Measurements from ENCODE around the gene SAMD4A. TPM values are rescaled to one million over a fixed set of nuclear protein-coding genes. Genes with fewer than 3 reads are reported as not detected.
A peak's percentile ranks its signal among the peaks of the same experiment; 100 is the strongest.

Gene SAMD4A
- total RNA-seq, 2 experiments from 2014 or later = 0.06 to 1.0 TPM

DNA sequence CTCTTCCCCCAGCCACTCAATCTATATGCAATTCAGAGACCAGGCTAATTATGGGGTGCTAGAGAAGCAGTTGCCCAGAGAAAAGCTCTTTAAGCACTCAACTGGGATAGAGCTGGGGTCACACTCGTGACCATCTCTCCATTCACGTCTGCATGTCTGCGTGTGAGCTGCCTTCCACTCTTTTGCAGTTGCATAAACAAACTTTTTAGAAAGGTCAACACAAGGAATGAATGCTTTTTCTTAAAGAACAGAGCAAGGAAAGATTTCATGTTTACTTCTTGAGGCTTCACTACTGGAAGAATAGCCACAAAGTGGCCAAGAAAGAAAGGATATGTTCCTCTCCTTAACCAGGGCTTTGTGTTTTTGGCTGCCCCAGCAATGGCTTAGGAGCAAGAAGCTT, 151.1 kb downstream of the SAMD4A start:
- no peaks in the 10 kb centered on the region for H3K36me3 ChIP-seq (ENCODE audit: insufficient read depth, low read length)
- no peak for DNase-seq (ENCODE audit: low spot score)
- H4K20me1 ChIP-seq (ENCODE audit: insufficient read depth, low read length) = no peaks in the 10 kb centered on the region
- H2AFZ ChIP-seq (ENCODE audit: low read length) = no peak overlapping the region
- TF ChIP-seq CTCF (conservative IDR thresholded peaks at IDR 0.05; ENCODE audit: low read length) (no peak), EZH2phosphoT487 (IDR thresholded peaks at IDR 0.05; ENCODE audit: borderline replicate concordance, low read depth, low read length) (no peak)
- ChIA-PET CTCF (ENCODE audit: unreplicated experiment) (no interaction called here), POLR2A (interaction anchor here (0.6 kb wide), 3 partner anchors 18 to 326 kb away, joined by 3 to 4 read pairs (median 3); no protein-coding TSS in a partner anchor)
- no peak overlapping the region for H3K27ac ChIP-seq (ENCODE audit: low read depth, low read length, poor library complexity, severe bottlenecking)
- H3K9me3 ChIP-seq (ENCODE audit: low read length) = no peaks in the 10 kb centered on the region
- H3K4me3 ChIP-seq (ENCODE audit: low read depth, low read length, poor library complexity, severe bottlenecking) = no peak overlapping the region
- intact Hi-C loops (cut with micrococcal nuclease; ENCODE audit: unreplicated experiment) = no loop called here
- H3K4me1 ChIP-seq (ENCODE audit: insufficient read depth, low read length, poor library complexity, severe bottlenecking) = no peaks in the 10 kb centered on the region
- BruUV-seq (replicated peaks) = no TSS peak
- H3K4me2 ChIP-seq (ENCODE audit: low read length) = no peak overlapping the region
- H3K9me2 ChIP-seq (ENCODE audit: insufficient read depth, low read length) = no peaks in the 10 kb centered on the region
- no peaks in the 10 kb centered on the region for H3K79me2 ChIP-seq (ENCODE audit: insufficient read depth, low read depth, low read length)

GRCh38 chr14:54719406-54719805, 152.5 kb downstream of the SAMD4A start:
- BruUV-seq (replicated peaks) = no TSS peak
- Histone ChIP-seq H3K36me3 (ENCODE audit: insufficient read depth, low read length) (no peaks in the 10 kb centered on the region), H3K9me3 (ENCODE audit: low read length) (no peaks in the 10 kb centered on the region), H3K4me1 (ENCODE audit: insufficient read depth, low read length, poor library complexity, severe bottlenecking) (no peaks in the 10 kb centered on the region), H3K27ac (ENCODE audit: low read depth, low read length, poor library complexity, severe bottlenecking) (no peak overlapping the region), H4K20me1 (ENCODE audit: insufficient read depth, low read length) (no peaks in the 10 kb centered on the region), H2AFZ (ENCODE audit: low read length) (no peak overlapping the region), H3K4me2 (ENCODE audit: low read length) (no peak overlapping the region), H3K79me2 (ENCODE audit: insufficient read depth, low read depth, low read length) (no peaks in the 10 kb centered on the region), H3K9me2 (ENCODE audit: insufficient read depth, low read length) (no peaks in the 10 kb centered on the region), H3K4me3 (ENCODE audit: low read depth, low read length, poor library complexity, severe bottlenecking) (no peak overlapping the region)
- POLR2A ChIA-PET = interaction anchor here (1.0 to 1.1 kb wide), 2 partner anchors 10 to 203 kb away, joined by 4 to 5 read pairs; no protein-coding TSS in a partner anchor
- intact Hi-C loops (cut with micrococcal nuclease; ENCODE audit: unreplicated experiment) = no loop called here
- no peak for TF ChIP-seq CTCF (conservative IDR thresholded peaks at IDR 0.05; ENCODE audit: low read length)
- TF ChIP-seq EZH2phosphoT487 (IDR thresholded peaks at IDR 0.05; ENCODE audit: borderline replicate concordance, low read depth, low read length) = no peak
- CTCF ChIA-PET (ENCODE audit: unreplicated experiment) = interaction anchor here (1.0 kb wide), 1 partner anchor 322 kb away, joined by 3 read pairs; no protein-coding TSS in a partner anchor
- no peak for DNase-seq (ENCODE audit: low spot score)

GRCh38 chr14:54722791-54723432, 156.0 kb downstream of the SAMD4A start:
- POLR2A ChIA-PET = no interaction called here
- H2AFZ ChIP-seq (ENCODE audit: low read length) = no peak overlapping the region
- TF ChIP-seq EZH2phosphoT487 (IDR thresholded peaks at IDR 0.05; ENCODE audit: borderline replicate concordance, low read depth, low read length) (no peak), CTCF (conservative IDR thresholded peaks at IDR 0.05; ENCODE audit: low read length) (peak; percentile 63)

More at GRCh38 chr14:54722791-54723432, 156.0 kb downstream of the SAMD4A start:
- no peaks in the 10 kb centered on the region for H3K4me1 ChIP-seq (ENCODE audit: insufficient read depth, low read length, poor library complexity, severe bottlenecking)
- no peak overlapping the region for H3K4me3 ChIP-seq (ENCODE audit: low read depth, low read length, poor library complexity, severe bottlenecking)
- no peaks in the 10 kb centered on the region for H3K9me2 ChIP-seq (ENCODE audit: insufficient read depth, low read length)
- H3K4me2 ChIP-seq (ENCODE audit: low read length) = no peak overlapping the region
- intact Hi-C loops (cut with micrococcal nuclease; ENCODE audit: unreplicated experiment) = no loop called here
- H3K36me3 ChIP-seq (ENCODE audit: insufficient read depth, low read length) = no peaks in the 10 kb centered on the region
- CTCF ChIA-PET (ENCODE audit: unreplicated experiment) = no interaction called here
- DNase-seq (ENCODE audit: low spot score) = peak; percentile 18
- H3K9me3 ChIP-seq (ENCODE audit: low read length) = no peaks in the 10 kb centered on the region
- no peaks in the 10 kb centered on the region for H3K79me2 ChIP-seq (ENCODE audit: insufficient read depth, low read depth, low read length)
- H3K27ac ChIP-seq (ENCODE audit: low read depth, low read length, poor library complexity, severe bottlenecking) = no peak overlapping the region
- no TSS peak for BruUV-seq (replicated peaks)
- no peaks in the 10 kb centered on the region for H4K20me1 ChIP-seq (ENCODE audit: insufficient read depth, low read length)
